NCI-H1436 (cell line): ENCODE measurements around the gene CA9.
"Not testable (repeated sequence)": the region's sequence is repeated elsewhere in the genome, so short reads cannot be mapped to it uniquely, and the experiment has no call there.

Source experiments
- DNase-seq: peaks from one replicate; lab custom pipeline; 2025; lab: John Stamatoyannopoulos, UW

Gene CA9

GRCh38 chr9:35673132-35674024, at the start of gene CA9:
Gene CA9, plus strand, starts transcription at chr9:35673928. Its CDS starts 32 bp downstream, at chr9:35673960.
- DNase-seq, result no peak

- DNase-seq, result no peak
Observed at GRCh38 chr9:35627575-35627974, 46.2 kb upstream of the CA9 start.

GRCh38 chr9:35628389-35628991, 45.2 kb upstream of the CA9 start:
- DNase-seq, result no peak

GRCh38 chr9:35629597-35629996, 44.1 kb upstream of the CA9 start:
- no peak for DNase-seq

- DNase-seq, result no peak
Observed at GRCh38 chr9:35635730-35636129, 38.0 kb upstream of the CA9 start.

- DNase-seq, result no peak
Observed at GRCh38 chr9:35636135-35636876, 37.4 kb upstream of the CA9 start.

GRCh38 chr9:35636877-35637246, 36.9 kb upstream of the CA9 start:
- DNase-seq, result not testable (repeated sequence)

- not testable (repeated sequence) for DNase-seq
Observed at GRCh38 chr9:35637427-35637955, 36.2 kb upstream of the CA9 start.

GRCh38 chr9:35638751-35639150, 35.0 kb upstream of the CA9 start:
- not testable (repeated sequence) for DNase-seq

GRCh38 chr9:35639225-35639624, 34.5 kb upstream of the CA9 start:
- DNase-seq, result not testable (repeated sequence)

GRCh38 chr9:35639631-35640030, 34.1 kb upstream of the CA9 start:
- DNase-seq, result no peak

- DNase-seq, result not testable (repeated sequence)
Observed at GRCh38 chr9:35640431-35640830, 33.3 kb upstream of the CA9 start.

GRCh38 chr9:35641478-35641877, 32.2 kb upstream of the CA9 start:
- not testable (repeated sequence) for DNase-seq

- DNase-seq, result no peak
Observed at GRCh38 chr9:35643046-35643445, 30.7 kb upstream of the CA9 start.

- not testable (repeated sequence) for DNase-seq
Observed at GRCh38 chr9:35645736-35646135, 28.0 kb upstream of the CA9 start.

- no peak for DNase-seq
Observed at GRCh38 chr9:35646153-35646532, 27.6 kb upstream of the CA9 start.

GRCh38 chr9:35646533-35647265, 27.0 kb upstream of the CA9 start:
- DNase-seq, result peak; percentile 86

- DNase-seq, result no peak
Observed at GRCh38 chr9:35649431-35650340, 24.0 kb upstream of the CA9 start.

- DNase-seq, result peak; percentile 50
Observed at GRCh38 chr9:35650341-35651158, 23.2 kb upstream of the CA9 start, which contains the start of gene SIT1. Gene SIT1, minus strand, starts transcription at chr9:35650931. Its CDS starts 78 bp downstream, at chr9:35650853.
